ENCODE results near the gene TTC16.

The TTC16 gene

GRCh38 chr9:127689329-127690000 is 26.4 kb upstream of the TTC16 start:
- ATAC-seq (ENCODE audit: low read depth) (no peak), DNase-seq (ENCODE audit: low spot score in 2 of 2) (no peak)
- Mint-ChIP-seq H3K36me3 (no peaks in the 10 kb centered on the region), H3K27me3 (peaks cover 5% of the 10 kb centered on the region), H3K4me3 (no peak overlapping the region), H3K4me1 (no peaks in the 10 kb centered on the region), H3K9me3 (no peaks in the 10 kb centered on the region), H3K27ac (no peak overlapping the region)

GRCh38 chr9:127690735-127691134 is 25.1 kb upstream of the TTC16 start:
- ATAC-seq (ENCODE audit: low read depth) (no peak), DNase-seq (ENCODE audit: low spot score in 2 of 2) (no peak)
- no peak overlapping the region for H3K4me3 Mint-ChIP-seq
- no peaks in the 10 kb centered on the region for H3K9me3 Mint-ChIP-seq
- H3K27ac Mint-ChIP-seq: no peak overlapping the region
- H3K27me3 Mint-ChIP-seq: peaks cover 3% of the 10 kb centered on the region
- H3K4me1 Mint-ChIP-seq: no peaks in the 10 kb centered on the region
- H3K36me3 Mint-ChIP-seq: no peaks in the 10 kb centered on the region

- Mint-ChIP-seq H3K4me1 (no peaks in the 10 kb centered on the region), H3K27me3 (no peaks in the 10 kb centered on the region), H3K9me3 (no peaks in the 10 kb centered on the region), H3K27ac (no peak overlapping the region), H3K4me3 (no peak overlapping the region), H3K36me3 (no peaks in the 10 kb centered on the region)
- no peak for DNase-seq (ENCODE audit: low spot score in 2 of 2)
- no peak for ATAC-seq (ENCODE audit: low read depth)
Measured at GRCh38 chr9:127692071-127692470, 23.8 kb upstream of the TTC16 start.

- no peaks in the 10 kb centered on the region for H3K27me3 Mint-ChIP-seq
- no peaks in the 10 kb centered on the region for H3K9me3 Mint-ChIP-seq
- no peaks in the 10 kb centered on the region for H3K36me3 Mint-ChIP-seq
- no peaks in the 10 kb centered on the region for H3K4me1 Mint-ChIP-seq
- no peak overlapping the region for H3K27ac Mint-ChIP-seq
- ATAC-seq (ENCODE audit: low read depth) (no peak), DNase-seq (ENCODE audit: low spot score in 2 of 2) (no peak)
- H3K4me3 Mint-ChIP-seq: no peak overlapping the region
Measured at GRCh38 chr9:127693143-127693542, 22.7 kb upstream of the TTC16 start.

GRCh38 chr9:127693697-127694096 is 22.2 kb upstream of the TTC16 start:
- H3K4me3 Mint-ChIP-seq: no peak overlapping the region
- no peaks in the 10 kb centered on the region for H3K36me3 Mint-ChIP-seq
- ATAC-seq (ENCODE audit: low read depth) (no peak), DNase-seq (ENCODE audit: low spot score in 2 of 2) (no peak)
- H3K4me1 Mint-ChIP-seq: no peaks in the 10 kb centered on the region
- H3K9me3 Mint-ChIP-seq: no peaks in the 10 kb centered on the region
- H3K27me3 Mint-ChIP-seq: no peaks in the 10 kb centered on the region
- no peak overlapping the region for H3K27ac Mint-ChIP-seq

DNA sequence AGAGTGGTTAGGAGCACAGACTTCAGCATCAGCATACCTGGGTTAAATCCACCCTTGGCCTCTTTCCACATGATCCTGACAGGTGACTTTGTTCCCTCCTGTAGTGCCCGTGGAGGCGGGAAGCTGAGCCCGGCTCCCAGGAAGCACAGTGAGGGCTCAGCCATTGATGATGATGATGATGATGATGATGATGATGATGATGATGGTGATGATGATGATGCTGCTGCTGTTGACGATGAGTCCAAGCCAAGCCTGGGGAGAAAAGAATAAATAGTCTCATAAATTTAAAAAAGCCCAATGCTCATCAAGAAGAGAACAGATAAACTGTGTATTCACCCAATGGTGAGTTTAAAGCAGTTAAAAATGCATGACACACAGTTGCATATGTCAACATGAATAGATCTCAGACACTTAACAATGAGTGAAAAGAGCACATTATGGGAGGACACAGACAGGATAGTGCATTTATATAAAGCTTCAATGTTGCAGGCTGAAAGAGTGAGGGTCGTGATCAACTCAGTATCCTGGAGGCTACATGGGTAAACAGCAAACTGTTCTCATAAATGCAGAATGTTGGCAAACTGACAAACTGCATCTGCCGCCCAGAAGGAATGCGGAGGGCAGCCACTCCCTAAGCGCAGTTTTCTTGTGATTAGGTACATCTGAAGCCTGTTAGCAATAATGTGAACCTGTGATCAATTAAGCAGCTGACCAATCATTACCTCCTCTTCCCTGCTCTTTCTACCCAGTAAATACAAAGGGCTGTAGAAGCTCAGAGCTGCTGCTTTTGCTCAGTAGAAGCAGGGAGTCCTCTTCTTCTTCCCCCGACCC is 20.8 kb upstream of the TTC16 start:
- no peak for DNase-seq (ENCODE audit: low spot score in 2 of 2)
- H3K36me3 Mint-ChIP-seq: no peaks in the 10 kb centered on the region
- no peaks in the 10 kb centered on the region for H3K27me3 Mint-ChIP-seq
- no peak overlapping the region for H3K4me3 Mint-ChIP-seq
- H3K9me3 Mint-ChIP-seq: no peaks in the 10 kb centered on the region
- no peak overlapping the region for H3K27ac Mint-ChIP-seq
- ATAC-seq (ENCODE audit: low read depth): no peak
- H3K4me1 Mint-ChIP-seq: peaks cover 10% of the 10 kb centered on the region

DNA sequence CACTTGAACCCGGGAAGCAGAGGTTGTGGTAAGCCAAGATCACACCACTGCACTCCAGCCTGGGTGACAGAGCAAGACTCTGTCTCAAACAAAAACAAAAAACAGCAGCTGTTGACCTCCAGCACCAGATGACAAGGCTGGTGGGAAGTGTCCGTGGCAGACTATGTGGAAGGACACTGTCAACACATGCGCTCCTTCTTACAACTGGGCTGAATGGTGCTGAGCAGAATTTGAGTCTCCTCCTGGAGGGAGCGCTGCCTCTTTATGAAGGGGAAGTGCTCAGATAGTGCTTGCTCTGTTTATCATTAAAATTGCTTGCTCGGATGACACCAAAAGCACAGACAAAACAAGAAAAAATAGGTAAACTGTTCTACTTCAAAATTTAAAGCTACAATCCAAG is 18.3 kb upstream of the TTC16 start:
- H3K36me3 Mint-ChIP-seq: no peaks in the 10 kb centered on the region
- H3K4me3 Mint-ChIP-seq: no peak overlapping the region
- H3K4me1 Mint-ChIP-seq: peaks cover 12% of the 10 kb centered on the region
- no peak overlapping the region for H3K27ac Mint-ChIP-seq
- H3K27me3 Mint-ChIP-seq: no peaks in the 10 kb centered on the region
- DNase-seq (ENCODE audit: low spot score in 2 of 2) (no peak), ATAC-seq (ENCODE audit: low read depth) (no peak)
- H3K9me3 Mint-ChIP-seq: no peaks in the 10 kb centered on the region

DNA sequence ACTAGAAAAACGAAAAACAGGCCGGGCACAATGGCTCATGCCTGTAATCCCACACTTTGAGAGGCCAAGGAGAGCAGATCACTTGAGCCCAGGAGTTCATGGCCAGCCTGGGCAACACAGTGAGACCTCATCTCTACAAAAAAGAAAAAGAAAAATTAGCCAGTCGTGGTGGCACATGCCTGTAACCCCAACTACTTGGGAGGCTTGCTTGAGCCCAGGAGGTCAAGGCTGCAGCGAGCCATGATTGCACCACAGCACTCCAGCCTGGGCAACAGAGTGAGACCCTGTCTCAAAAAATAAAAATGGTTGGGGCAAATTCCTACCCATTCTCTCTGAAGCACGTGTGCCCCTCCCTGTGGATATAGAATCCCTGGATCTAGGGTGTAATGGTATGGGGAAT is 17.5 kb upstream of the TTC16 start:
- H3K27ac Mint-ChIP-seq: no peak overlapping the region
- H3K27me3 Mint-ChIP-seq: no peaks in the 10 kb centered on the region
- H3K9me3 Mint-ChIP-seq: no peaks in the 10 kb centered on the region
- no peaks in the 10 kb centered on the region for H3K36me3 Mint-ChIP-seq
- no peak for DNase-seq (ENCODE audit: low spot score in 2 of 2)
- H3K4me3 Mint-ChIP-seq: no peak overlapping the region
- ATAC-seq (ENCODE audit: low read depth): no peak
- H3K4me1 Mint-ChIP-seq: peaks cover 15% of the 10 kb centered on the region

DNA sequence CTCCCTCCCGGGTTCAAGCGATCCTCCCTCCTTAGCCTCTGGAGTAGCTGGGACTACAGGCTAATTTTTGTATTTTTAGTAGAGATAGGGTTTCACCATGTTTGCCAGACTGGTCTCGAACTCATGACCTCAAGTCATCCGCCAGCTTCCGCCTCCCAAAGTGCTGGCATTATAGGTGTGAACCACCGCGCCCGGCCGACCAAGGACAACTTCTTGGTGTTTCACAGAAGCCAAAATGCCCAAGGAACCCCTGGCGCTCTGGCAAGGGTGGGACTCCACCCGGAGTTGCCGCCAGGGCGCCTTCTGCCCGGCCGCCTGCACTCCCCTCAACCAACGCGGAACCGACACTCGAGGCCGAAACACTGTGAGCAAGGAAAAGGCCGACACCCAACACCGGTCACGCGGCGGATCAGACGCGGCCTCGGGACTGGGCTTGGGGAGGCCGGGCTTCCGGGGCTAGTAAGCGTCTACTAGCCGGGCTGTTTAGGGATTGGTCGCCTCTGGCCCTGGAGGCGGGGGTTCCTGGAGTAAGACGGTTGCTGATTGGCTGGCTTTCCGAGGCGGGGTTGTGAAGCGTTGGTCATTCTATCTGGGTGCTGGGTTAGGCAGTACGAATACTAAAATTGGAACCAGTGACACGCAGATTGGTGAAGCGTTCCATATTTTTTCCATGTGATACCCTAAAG is 16.8 kb upstream of the TTC16 start:
- H3K27me3 Mint-ChIP-seq: no peaks in the 10 kb centered on the region
- ATAC-seq (ENCODE audit: low read depth) (peak; percentile 97), DNase-seq (ENCODE audit: low spot score in 2 of 2) (peak; percentile 74 to 77)
- H3K36me3 Mint-ChIP-seq: no peaks in the 10 kb centered on the region
- H3K4me1 Mint-ChIP-seq: peaks cover 15% of the 10 kb centered on the region
- peak overlapping the region; percentile 76 for H3K27ac Mint-ChIP-seq
- no peaks in the 10 kb centered on the region for H3K9me3 Mint-ChIP-seq
- peak overlapping the region; percentile 83 for H3K4me3 Mint-ChIP-seq

GRCh38 chr9:127700140-127700539 is 15.7 kb upstream of the TTC16 start:
- ATAC-seq (ENCODE audit: low read depth) (no peak), DNase-seq (ENCODE audit: low spot score in 2 of 2) (no peak)
- H3K4me1 Mint-ChIP-seq: peaks cover 15% of the 10 kb centered on the region
- peaks cover 2% of the 10 kb centered on the region for H3K27me3 Mint-ChIP-seq
- H3K4me3 Mint-ChIP-seq: peak overlapping the region; percentile 83
- H3K9me3 Mint-ChIP-seq: no peaks in the 10 kb centered on the region
- no peaks in the 10 kb centered on the region for H3K36me3 Mint-ChIP-seq
- H3K27ac Mint-ChIP-seq: no peak overlapping the region

GRCh38 chr9:127700594-127701255 is 15.2 kb upstream of the TTC16 start:
- H3K4me3 Mint-ChIP-seq: no peak overlapping the region
- H3K27ac Mint-ChIP-seq: no peak overlapping the region
- H3K36me3 Mint-ChIP-seq: no peaks in the 10 kb centered on the region
- DNase-seq (ENCODE audit: low spot score in 2 of 2) (no peak), ATAC-seq (ENCODE audit: low read depth) (no peak)
- no peaks in the 10 kb centered on the region for H3K9me3 Mint-ChIP-seq
- peaks cover 15% of the 10 kb centered on the region for H3K4me1 Mint-ChIP-seq
- peaks cover 2% of the 10 kb centered on the region for H3K27me3 Mint-ChIP-seq

DNA sequence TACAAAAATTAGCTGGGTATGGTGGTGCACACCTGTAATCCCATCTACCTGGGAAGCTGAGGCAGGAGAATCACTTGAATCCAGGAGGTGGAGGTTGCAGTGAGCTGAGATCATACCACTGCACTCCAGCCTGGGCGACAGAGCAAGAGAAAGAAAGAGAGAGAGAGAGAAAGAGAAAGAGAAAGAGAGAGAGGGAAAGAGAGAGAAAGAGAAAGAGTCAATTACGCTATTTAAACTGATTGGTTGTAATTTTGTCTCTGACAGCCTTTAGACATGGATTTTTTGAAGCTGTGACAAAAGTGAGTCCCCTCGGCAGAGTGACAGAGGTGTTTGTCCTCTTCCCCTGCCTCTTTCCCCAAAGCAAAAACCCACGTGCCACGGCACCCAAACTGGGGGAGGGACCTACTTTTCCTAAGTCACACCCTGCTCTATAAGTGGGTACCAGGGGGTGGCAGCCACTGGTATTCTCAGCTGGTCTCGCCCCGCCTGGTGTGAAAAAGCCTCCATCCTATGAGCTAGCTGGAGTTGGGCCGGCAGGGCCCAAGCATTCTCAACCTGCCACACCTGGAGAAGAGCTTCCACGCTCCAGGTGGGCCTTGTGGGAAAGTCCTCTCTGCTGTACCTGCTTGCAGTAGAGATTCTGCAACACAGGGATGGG is 12.5 kb upstream of the TTC16 start:
- Mint-ChIP-seq H3K4me3 (no peak overlapping the region), H3K36me3 (no peaks in the 10 kb centered on the region), H3K9me3 (no peaks in the 10 kb centered on the region), H3K4me1 (peaks cover 17% of the 10 kb centered on the region), H3K27ac (no peak overlapping the region), H3K27me3 (peaks cover 2% of the 10 kb centered on the region)
- ATAC-seq (ENCODE audit: low read depth) (no peak), DNase-seq (ENCODE audit: low spot score in 2 of 2) (no peak)

DNA sequence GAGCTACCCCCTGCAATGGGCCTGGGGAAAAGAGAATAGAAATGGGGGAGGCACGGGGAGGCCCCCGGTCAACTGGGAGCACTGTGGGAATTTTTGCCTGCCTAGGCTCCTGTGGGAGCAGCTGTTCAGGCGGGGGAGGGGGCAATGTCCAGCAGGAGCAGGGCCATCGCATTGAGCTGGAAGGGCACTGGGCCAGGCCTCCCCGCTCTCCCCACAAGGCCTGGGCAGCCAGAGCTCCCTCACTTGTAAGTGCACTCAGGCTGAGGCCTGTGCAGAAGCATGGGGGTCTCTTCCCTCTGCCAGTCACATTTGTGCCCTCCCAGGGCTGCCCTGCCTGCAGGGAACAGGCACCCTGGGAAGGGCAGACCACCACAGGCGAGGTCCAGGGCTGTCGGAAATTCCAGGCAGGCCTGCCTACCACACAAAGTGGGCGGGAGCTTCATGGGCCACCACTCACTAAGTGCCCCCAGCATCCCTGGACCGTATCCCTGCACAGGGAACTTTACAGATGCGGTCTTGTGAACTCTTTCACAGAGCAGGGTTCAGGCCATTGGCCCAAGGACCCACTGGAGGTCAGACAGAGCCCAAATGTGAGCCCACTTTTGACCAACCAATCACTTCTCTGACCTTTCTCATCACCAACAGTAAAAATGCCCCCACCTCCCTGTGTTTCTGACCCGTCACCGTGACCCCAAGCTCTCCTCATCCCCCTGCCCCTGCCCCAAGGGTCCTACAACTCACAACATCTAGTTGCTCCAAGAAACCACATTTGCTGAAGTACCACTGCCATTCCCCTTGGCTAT is 10.1 kb upstream of the TTC16 start:
- Mint-ChIP-seq H3K9me3 (no peaks in the 10 kb centered on the region), H3K27ac (no peak overlapping the region)
- ATAC-seq (ENCODE audit: low read depth): no peak

More for the DNA sequence above, 10.1 kb upstream of the TTC16 start:
- peaks cover 2% of the 10 kb centered on the region for H3K27me3 Mint-ChIP-seq
- peaks cover 5% of the 10 kb centered on the region for H3K4me1 Mint-ChIP-seq
- no peaks in the 10 kb centered on the region for H3K36me3 Mint-ChIP-seq
- H3K4me3 Mint-ChIP-seq: no peak overlapping the region
- no peak for DNase-seq (ENCODE audit: low spot score in 2 of 2)
